ENCODE data around the gene SPATA16. TPM values are rescaled to one million over a fixed set of nuclear protein-coding genes. Genes with fewer than 3 reads are reported as not detected.

Gene SPATA16
- total RNA-seq (2022; extraction: Qiagen RNA extraction; ENCODE audit: low read depth), result not detected in 5 replicates

GRCh38 chr3:173140986-173141385 is at the start of gene SPATA16:
Gene SPATA16 (minus strand): TSS chr3:173141235. CDS start chr3:173117731, 23,504 bp downstream.

Data from A549 treated with RU486 at 1 μM for 4 hours (cell line).